GM18508 (cell line): ENCODE measurements around the gene ZBTB25.
"Not testable (repeated sequence)": the region's sequence is repeated elsewhere in the genome, so short reads cannot be mapped to it uniquely, and the experiment has no call there.

Experiments used
- ATAC-seq: cut with Tn5 transposase; IDR thresholded peaks from one replicate; pipeline ENCODE4 v1.9.1; 2021; ENCODE audit warnings: moderate number of reproducible peaks; ENCODE audit not compliant: insufficient read depth, unreplicated experiment

The ZBTB25 gene

GRCh38 chr14:64503434-64504309, at the start of gene ZBTB25:
Gene ZBTB25 (minus strand): TSS chr14:64503838. CDS start chr14:64490533, 13,305 bp downstream.
- peak; percentile 48 for ATAC-seq

GRCh38 chr14:64550621-64551333, 47.1 kb upstream of the ZBTB25 start:
- ATAC-seq = no peak

GRCh38 chr14:64549791-64550620, 46.4 kb upstream of the ZBTB25 start, which contains the start of gene PPP1R36:
Gene PPP1R36 (plus strand): TSS chr14:64549961. CDS start chr14:64549998, 37 bp downstream.
- no peak for ATAC-seq

- no peak for ATAC-seq
Observed at GRCh38 chr14:64549016-64549415, 45.4 kb upstream of the ZBTB25 start.

GRCh38 chr14:64544607-64545312, 41.1 kb upstream of the ZBTB25 start:
- ATAC-seq = no peak

- no peak for ATAC-seq
Observed at GRCh38 chr14:64542836-64543201, 39.2 kb upstream of the ZBTB25 start.

GRCh38 chr14:64541972-64542835, 38.6 kb upstream of the ZBTB25 start:
- no peak for ATAC-seq

- no peak for ATAC-seq
Observed at GRCh38 chr14:64541261-64541971, 37.8 kb upstream of the ZBTB25 start.

GRCh38 chr14:64540208-64541202, 36.9 kb upstream of the ZBTB25 start, which contains the start of gene HSPA2:
Gene HSPA2 (plus strand): TSS chr14:64540741. CDS start chr14:64540850, 109 bp downstream.
- peak; percentile 80 for ATAC-seq

GRCh38 chr14:64536488-64537245, 33.0 kb upstream of the ZBTB25 start:
- no peak for ATAC-seq

GRCh38 chr14:64531567-64531966, 27.9 kb upstream of the ZBTB25 start:
- no peak for ATAC-seq

- ATAC-seq = no peak
Observed at GRCh38 chr14:64525354-64525753, 21.7 kb upstream of the ZBTB25 start.

- ATAC-seq = no peak
Observed at GRCh38 chr14:64522591-64523355, 19.1 kb upstream of the ZBTB25 start.

GRCh38 chr14:64520699-64521098, 17.1 kb upstream of the ZBTB25 start:
- ATAC-seq = no peak

- ATAC-seq = no peak
Observed at GRCh38 chr14:64518229-64518628, 14.6 kb upstream of the ZBTB25 start.

GRCh38 chr14:64517667-64518066, 14.0 kb upstream of the ZBTB25 start:
- ATAC-seq = not testable (repeated sequence)
